Measurements from ENCODE around the gene LRIT1.

LRIT1 gene

GRCh38 chr10:84193327-84193726 is 48.0 kb downstream of the LRIT1 start:
- no peaks in the 10 kb centered on the region for H3K9me2 ChIP-seq (replicated peaks; ENCODE audit: low read depth, low read length)
- no peak overlapping the region for H2AFZ ChIP-seq (ENCODE audit: low read length)
- peaks cover 6% of the 10 kb centered on the region for H3K4me1 ChIP-seq (ENCODE audit: insufficient read depth, low read length, poor library complexity, severe bottlenecking)
- TF ChIP-seq, protein P1, sequence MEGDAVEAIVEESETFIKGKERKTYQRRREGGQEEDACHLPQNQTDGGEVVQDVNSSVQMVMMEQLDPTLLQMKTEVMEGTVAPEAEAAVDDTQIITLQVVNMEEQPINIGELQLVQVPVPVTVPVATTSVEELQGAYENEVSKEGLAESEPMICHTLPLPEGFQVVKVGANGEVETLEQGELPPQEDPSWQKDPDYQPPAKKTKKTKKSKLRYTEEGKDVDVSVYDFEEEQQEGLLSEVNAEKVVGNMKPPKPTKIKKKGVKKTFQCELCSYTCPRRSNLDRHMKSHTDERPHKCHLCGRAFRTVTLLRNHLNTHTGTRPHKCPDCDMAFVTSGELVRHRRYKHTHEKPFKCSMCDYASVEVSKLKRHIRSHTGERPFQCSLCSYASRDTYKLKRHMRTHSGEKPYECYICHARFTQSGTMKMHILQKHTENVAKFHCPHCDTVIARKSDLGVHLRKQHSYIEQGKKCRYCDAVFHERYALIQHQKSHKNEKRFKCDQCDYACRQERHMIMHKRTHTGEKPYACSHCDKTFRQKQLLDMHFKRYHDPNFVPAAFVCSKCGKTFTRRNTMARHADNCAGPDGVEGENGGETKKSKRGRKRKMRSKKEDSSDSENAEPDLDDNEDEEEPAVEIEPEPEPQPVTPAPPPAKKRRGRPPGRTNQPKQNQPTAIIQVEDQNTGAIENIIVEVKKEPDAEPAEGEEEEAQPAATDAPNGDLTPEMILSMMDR (conservative IDR thresholded peaks at IDR 0.05; ENCODE audit: low read length), result no peak
- TF ChIP-seq EZH2phosphoT487 (IDR thresholded peaks at IDR 0.05; ENCODE audit: borderline replicate concordance), result no peak
- H3K79me2 ChIP-seq (ENCODE audit: insufficient read depth, low read length), result no peaks in the 10 kb centered on the region
- H3K9ac ChIP-seq (ENCODE audit: low read depth, low read length, poor library complexity, severe bottlenecking), result no peak overlapping the region
- H3K4me2 ChIP-seq (ENCODE audit: low read depth, low read length, poor library complexity, severe bottlenecking), result no peak overlapping the region
- no peaks in the 10 kb centered on the region for H3K9me3 ChIP-seq (ENCODE audit: insufficient read depth, low read depth, low read length)
- no peaks in the 10 kb centered on the region for H3K27me3 ChIP-seq (ENCODE audit: insufficient read depth, low read length, poor library complexity, severe bottlenecking)
- H3K4me3 ChIP-seq (ENCODE audit: low read length, poor library complexity, severe bottlenecking), result no peak overlapping the region
- no peaks in the 10 kb centered on the region for H4K20me1 ChIP-seq (ENCODE audit: insufficient read depth, low read length, poor library complexity, severe bottlenecking)
- H3F3A ChIP-seq (ENCODE audit: low read depth), result no peaks in the 10 kb centered on the region
- H3K36me3 ChIP-seq (ENCODE audit: insufficient read depth, low read length), result no peaks in the 10 kb centered on the region

DNA sequence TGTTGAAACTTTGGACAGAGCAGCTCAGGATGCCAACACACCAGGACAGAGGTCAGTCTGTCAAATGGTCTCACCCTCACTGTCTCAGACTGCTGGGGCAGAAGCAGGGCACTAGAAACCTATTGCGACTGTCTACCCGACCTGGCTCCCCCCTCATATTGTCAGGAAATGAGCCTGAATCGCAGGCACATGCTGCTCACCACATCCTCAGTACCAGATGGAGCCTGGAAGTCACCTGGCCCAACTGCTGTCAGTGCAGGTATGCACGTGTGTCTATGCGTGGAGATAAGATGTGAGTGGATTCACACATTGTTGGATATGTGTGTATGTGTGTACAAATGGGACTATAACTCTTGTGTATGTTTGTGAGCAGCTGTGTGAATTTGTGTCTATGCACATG is 50.2 kb downstream of the LRIT1 start:
- Histone ChIP-seq H3K4me3 (ENCODE audit: low read length, poor library complexity, severe bottlenecking) (no peak overlapping the region), H4K20me1 (ENCODE audit: insufficient read depth, low read length, poor library complexity, severe bottlenecking) (no peaks in the 10 kb centered on the region), H3K4me1 (ENCODE audit: insufficient read depth, low read length, poor library complexity, severe bottlenecking) (peaks cover 6% of the 10 kb centered on the region), H2AFZ (ENCODE audit: low read length) (no peak overlapping the region), H3K9me3 (ENCODE audit: insufficient read depth, low read depth, low read length) (no peaks in the 10 kb centered on the region), H3K4me2 (ENCODE audit: low read depth, low read length, poor library complexity, severe bottlenecking) (no peak overlapping the region), H3K36me3 (ENCODE audit: insufficient read depth, low read length) (no peaks in the 10 kb centered on the region), H3K9me2 (replicated peaks; ENCODE audit: low read depth, low read length) (no peaks in the 10 kb centered on the region), H3K9ac (ENCODE audit: low read depth, low read length, poor library complexity, severe bottlenecking) (no peak overlapping the region), H3K27me3 (ENCODE audit: insufficient read depth, low read length, poor library complexity, severe bottlenecking) (no peaks in the 10 kb centered on the region), H3F3A (ENCODE audit: low read depth) (no peaks in the 10 kb centered on the region), H3K79me2 (ENCODE audit: insufficient read depth, low read length) (no peaks in the 10 kb centered on the region)
- TF ChIP-seq EZH2phosphoT487 (IDR thresholded peaks at IDR 0.05; ENCODE audit: borderline replicate concordance), result no peak
- TF ChIP-seq, protein P1 (conservative IDR thresholded peaks at IDR 0.05; ENCODE audit: low read length), result no peak

DNA sequence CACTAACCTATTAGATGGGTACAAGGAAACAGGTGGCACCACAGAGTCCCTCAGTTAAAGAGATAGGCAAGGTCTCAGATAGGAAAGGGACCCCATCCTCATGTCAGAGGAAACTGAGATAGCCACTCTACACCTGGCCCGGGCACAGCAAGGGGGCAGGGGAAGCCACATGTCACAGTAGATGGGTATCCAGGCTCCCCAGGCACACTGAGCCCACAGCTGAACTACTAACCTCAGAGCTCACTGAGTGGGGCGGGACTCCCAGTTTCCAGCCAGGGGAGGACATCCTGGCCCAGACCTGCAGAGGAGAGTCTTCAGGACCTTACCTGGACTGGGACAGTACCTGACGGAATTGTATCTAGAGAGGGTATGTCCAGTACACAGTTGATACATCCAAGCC is 50.7 kb downstream of the LRIT1 start:
- Histone ChIP-seq H3K36me3 (ENCODE audit: insufficient read depth, low read length) (no peaks in the 10 kb centered on the region), H3K27me3 (ENCODE audit: insufficient read depth, low read length, poor library complexity, severe bottlenecking) (no peaks in the 10 kb centered on the region), H2AFZ (ENCODE audit: low read length) (no peak overlapping the region), H3K9me2 (replicated peaks; ENCODE audit: low read depth, low read length) (no peaks in the 10 kb centered on the region), H3K4me3 (ENCODE audit: low read length, poor library complexity, severe bottlenecking) (no peak overlapping the region), H4K20me1 (ENCODE audit: insufficient read depth, low read length, poor library complexity, severe bottlenecking) (no peaks in the 10 kb centered on the region), H3K9me3 (ENCODE audit: insufficient read depth, low read depth, low read length) (no peaks in the 10 kb centered on the region), H3K9ac (ENCODE audit: low read depth, low read length, poor library complexity, severe bottlenecking) (no peak overlapping the region), H3K4me2 (ENCODE audit: low read depth, low read length, poor library complexity, severe bottlenecking) (no peak overlapping the region), H3K79me2 (ENCODE audit: insufficient read depth, low read length) (no peaks in the 10 kb centered on the region), H3F3A (ENCODE audit: low read depth) (no peaks in the 10 kb centered on the region), H3K4me1 (ENCODE audit: insufficient read depth, low read length, poor library complexity, severe bottlenecking) (peaks cover 6% of the 10 kb centered on the region)
- no peak for TF ChIP-seq EZH2phosphoT487 (IDR thresholded peaks at IDR 0.05; ENCODE audit: borderline replicate concordance)
- TF ChIP-seq, protein P1 (conservative IDR thresholded peaks at IDR 0.05; ENCODE audit: low read length), result no peak

Measured in Loucy (cell line).